ENCODE data around the gene KYNU.

GRCh38 chr2:142862299-142862698 lies 15.2 kb upstream of the KYNU start:
- TF ChIP-seq POLR2A (IDR thresholded peaks at IDR 0.05; ENCODE audit: low read length) (no peak), GATA1 (IDR thresholded peaks at IDR 0.05; ENCODE audit: low read depth, low read length) (no peak)
